ENCODE data around the gene GLRX2. TPM values are rescaled to one million over a fixed set of nuclear protein-coding genes. Genes with fewer than 3 reads are reported as not detected.

The GLRX2 gene
- total RNA-seq, 1 donor from 2014 or later: 1.9 TPM

- peaks cover 33% of the 10 kb centered on the region for H3K36me3 ChIP-seq
Measured at GRCh38 chr1:193143285-193143684, 38.1 kb upstream of the GLRX2 start.

GRCh38 chr1:193142409-193142808 is 37.2 kb upstream of the GLRX2 start:
- Mint-ChIP-seq H3K4me1 (no peaks in the 10 kb centered on the region), H3K4me3 (no peak overlapping the region), H3K27ac (no peak overlapping the region), H3K9me3 (no peaks in the 10 kb centered on the region), H3K27me3 (ENCODE audit: insufficient read depth, low read depth) (no peaks in the 10 kb centered on the region), H3K36me3 (peaks cover 33% of the 10 kb centered on the region)
- H3K36me3 ChIP-seq: peaks cover 36% of the 10 kb centered on the region
- H3K9ac ChIP-seq: no peak overlapping the region
- H3F3A ChIP-seq (ENCODE audit: low read depth): no peaks in the 10 kb centered on the region
- no peaks in the 10 kb centered on the region for H3K27me3 ChIP-seq
- DNase-seq (ENCODE audit: low spot score): no peak
- TF ChIP-seq CTCF (IDR thresholded peaks at IDR 0.05): no peak
- TF ChIP-seq EZH2 (IDR thresholded peaks at IDR 0.05): no peak
- no peak for TF ChIP-seq EZH2phosphoT487 (IDR thresholded peaks at IDR 0.05)
- no peak overlapping the region for H3K27ac ChIP-seq
- no peaks in the 10 kb centered on the region for H3K9me3 ChIP-seq (ENCODE audit: low read depth)
- no peak overlapping the region for H3K4me3 ChIP-seq
- peaks cover 10% of the 10 kb centered on the region for H4K20me1 ChIP-seq (ENCODE audit: low read depth)
- no peak overlapping the region for H3K4me2 ChIP-seq
- no peaks in the 10 kb centered on the region for H3K4me1 ChIP-seq
- peaks cover 54% of the 10 kb centered on the region for H3K79me2 ChIP-seq (ENCODE audit: low read depth)
- H2AFZ ChIP-seq (replicated peaks): no peak overlapping the region

More at GRCh38 chr1:193143285-193143684, 38.1 kb upstream of the GLRX2 start:
- H3K27ac ChIP-seq: no peak overlapping the region
- Mint-ChIP-seq H3K4me3 (no peak overlapping the region), H3K36me3 (peaks cover 29% of the 10 kb centered on the region), H3K4me1 (no peaks in the 10 kb centered on the region), H3K9me3 (no peaks in the 10 kb centered on the region), H3K27me3 (ENCODE audit: insufficient read depth, low read depth) (no peaks in the 10 kb centered on the region), H3K27ac (no peak overlapping the region)
- peaks cover 54% of the 10 kb centered on the region for H3K79me2 ChIP-seq (ENCODE audit: low read depth)
- H3K9me3 ChIP-seq (ENCODE audit: low read depth): no peaks in the 10 kb centered on the region
- no peaks in the 10 kb centered on the region for H3K4me1 ChIP-seq
- no peaks in the 10 kb centered on the region for H3F3A ChIP-seq (ENCODE audit: low read depth)
- no peak for DNase-seq (ENCODE audit: low spot score)
- H4K20me1 ChIP-seq (ENCODE audit: low read depth): peaks cover 16% of the 10 kb centered on the region
- peak; percentile 45 for TF ChIP-seq CTCF (IDR thresholded peaks at IDR 0.05)
- TF ChIP-seq EZH2 (IDR thresholded peaks at IDR 0.05): no peak
- no peak for TF ChIP-seq EZH2phosphoT487 (IDR thresholded peaks at IDR 0.05)
- H3K27me3 ChIP-seq: no peaks in the 10 kb centered on the region
- no peak overlapping the region for H2AFZ ChIP-seq (replicated peaks)
- H3K9ac ChIP-seq: no peak overlapping the region
- no peak overlapping the region for H3K4me2 ChIP-seq
- H3K4me3 ChIP-seq: no peak overlapping the region

- TF ChIP-seq EZH2 (IDR thresholded peaks at IDR 0.05) (no peak), EZH2phosphoT487 (IDR thresholded peaks at IDR 0.05) (no peak), CTCF (IDR thresholded peaks at IDR 0.05) (no peak)
- H3K27ac Mint-ChIP-seq: no peak overlapping the region
- no peak overlapping the region for H3K27ac ChIP-seq
- H3K4me2 ChIP-seq: no peak overlapping the region
- H3K4me3 Mint-ChIP-seq: no peak overlapping the region
- peaks cover 39% of the 10 kb centered on the region for H3K36me3 ChIP-seq
- H3K79me2 ChIP-seq (ENCODE audit: low read depth): peaks cover 54% of the 10 kb centered on the region
- no peaks in the 10 kb centered on the region for H3K9me3 Mint-ChIP-seq
- H2AFZ ChIP-seq (replicated peaks): no peak overlapping the region
- no peaks in the 10 kb centered on the region for H3K4me1 ChIP-seq
- no peak for DNase-seq (ENCODE audit: low spot score)
- H3K9ac ChIP-seq: peak overlapping the region; percentile 3
- H4K20me1 ChIP-seq (ENCODE audit: low read depth): peaks cover 12% of the 10 kb centered on the region
- no peaks in the 10 kb centered on the region for H3F3A ChIP-seq (ENCODE audit: low read depth)
- no peaks in the 10 kb centered on the region for H3K9me3 ChIP-seq (ENCODE audit: low read depth)
- no peak overlapping the region for H3K4me3 ChIP-seq
- H3K27me3 Mint-ChIP-seq (ENCODE audit: insufficient read depth, low read depth): no peaks in the 10 kb centered on the region
- no peaks in the 10 kb centered on the region for H3K4me1 Mint-ChIP-seq
- H3K36me3 Mint-ChIP-seq: peaks cover 36% of the 10 kb centered on the region
- no peaks in the 10 kb centered on the region for H3K27me3 ChIP-seq
Measured at GRCh38 chr1:193141804-193142203, 36.6 kb upstream of the GLRX2 start.
